ENCODE data around the gene KCTD18. TPM values are rescaled to one million over a fixed set of nuclear protein-coding genes. Genes with fewer than 3 reads are reported as not detected.

Gene KCTD18
- total RNA-seq, 1 donor from 2014 or later = 10.8 TPM

DNA sequence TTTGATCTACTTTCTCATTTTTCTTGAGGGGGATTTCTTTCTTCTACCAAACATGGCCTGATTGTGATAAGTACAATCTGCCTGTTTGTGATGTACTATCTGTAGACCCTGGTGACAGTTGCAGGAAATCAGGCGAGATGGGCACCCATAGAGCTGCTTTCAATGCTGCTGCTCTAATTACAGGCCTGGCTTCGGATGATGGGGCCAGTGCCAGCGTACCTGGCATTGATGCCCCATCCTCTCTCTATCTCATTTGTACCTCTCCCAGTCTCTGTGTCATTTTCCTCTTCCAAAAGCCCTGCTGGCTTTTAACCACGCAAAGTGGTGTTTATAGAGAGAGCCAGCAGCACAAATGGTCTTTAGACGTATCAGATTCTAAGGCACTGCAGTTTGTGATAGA lies 69.9 kb downstream of the KCTD18 start:
- intact Hi-C loops (cut with DNase I) = no loop called here
- DNase-seq (ENCODE audit: low spot score) = no peak

Other genes starting within 250 kb of the KCTD18 start
- gene SPATS2L, start 203.4 kb downstream of the KCTD18 start, total RNA-seq = 144 TPM
- 0.94 TPM for gene SGO2, start 16.1 kb upstream of the KCTD18 start, total RNA-seq
- gene AOX1, start 75.9 kb upstream of the KCTD18 start, total RNA-seq = 1.5 TPM